Stomach (tissue), 9 donors: ENCODE data around the gene BACE2. TPM values are rescaled to one million over a fixed set of nuclear protein-coding genes. Genes with fewer than 3 reads are reported as not detected.

Experiments used
- DNase-seq, 2 donors: peaks; one replicate each; pipeline versions ENCODE4 v3.0.0 to v3.0.0-alpha.2; 2013 to 2019
- H3K27ac ChIP-seq, 5 donors: fragments of 200-600 bp in 4 of 5; sonication (generic) in 4 of 5; one replicate each; pipeline ENCODE4 v1.5.1; 2013 to 2019; ENCODE audit warnings: mild to moderate bottlenecking in 1 of 5, moderate library complexity in 1 of 5
- H3K27me3 ChIP-seq, 3 donors: fragments of 200-600 bp; sonication (generic); one replicate each; pipeline ENCODE4 v1.5.1; 2017 to 2019; ENCODE audit warnings: mixed run types in 1 of 3
- H3K36me3 ChIP-seq, 4 donors: fragments of 200-600 bp; sonication (generic); 1 replicate in 3 of 4; 2 replicates in 1 of 4; pipeline ENCODE4 v1.5.1; 2016 to 2019
- H3K4me1 ChIP-seq, 4 donors: fragments of 200-600 bp; sonication (generic); one replicate each; pipeline ENCODE4 v1.5.1; 2016 to 2019
- H3K4me3 ChIP-seq, 4 donors: fragments of 200-600 bp; sonication (generic) in 3 of 4; one replicate each; pipeline ENCODE4 v1.5.1; 2016 to 2019; ENCODE audit warnings: mild to moderate bottlenecking in 1 of 4
- H3K9me3 ChIP-seq, 4 donors: fragments of 200-600 bp; sonication (generic); one replicate each; pipeline ENCODE4 v1.5.1; 2016 to 2019
- CTCF ChIP-seq, 7 experiments: fragments of 450-650 bp in 4 of 7; fragments of 200-600 bp in 3 of 7; sonication (generic) in 3 of 7; IDR thresholded peaks; one replicate each; pipeline ENCODE4 v1.5.1; 2016 to 2019; ENCODE audit warnings: antibody characterized with exemption in 7 of 7, control low read depth in 2 of 7, mild to moderate bottlenecking in 1 of 7
- EP300 ChIP-seq: sonication (generic); formaldehyde crosslinking; IDR thresholded peaks from one replicate; pipeline ENCODE4 v1.6.1; 2017; ENCODE audit warnings: antibody characterized with exemption
- POLR2A ChIP-seq, 4 donors: fragments of 450-650 bp; IDR thresholded peaks; one replicate each; pipeline ENCODE4 v1.6.1; 2016; ENCODE audit warnings: antibody characterized with exemption in 4 of 4, control low read depth in 2 of 4, mild to moderate bottlenecking in 1 of 4, moderate library complexity in 1 of 4
- POLR2AphosphoS5 ChIP-seq, 3 donors: sonication (generic); formaldehyde crosslinking; IDR thresholded peaks; one replicate each; pipeline ENCODE4 v1.6.1; 2016; ENCODE audit warnings: antibody characterized with exemption in 3 of 3
- whole genome bisulfite sequencing, 5 donors: extraction: QIAGEN DNeasy Blood & Tissue Kit in 3 of 5; methylation state at CpG; one replicate each; pipeline versions ENCODE4 v1.1.5 to v1.1.7; 2013 to 2018; 5-methylcytosine and 5-hydroxymethylcytosine counted together
- intact Hi-C: fragments of 100-400 bp; cut with DNase I; formaldehyde crosslinking; loops from one replicate; pipeline ENCODE4 v1.15.1; 2023; ENCODE audit warnings: low total_unique reads
- polyA plus RNA-seq, 3 donors: library from polyadenylated mRNA; stranded (reverse); fragments of 200-250 nt; gene quantifications; one replicate each; pipeline ENCODE4 v1.2.3, GENCODE V29; 2013
- total RNA-seq, 5 donors: library from RNA; depleted of rRNA; stranded (reverse); fragments of >200 nt; gene quantifications; one replicate each; pipeline versions ENCODE4 v1.1.0 to v1.2.3, GENCODE V29; 2014 to 2016
- donor health status: healthy with polysubstance abuse.
- donor health status: Bipolar disorder and iron deficiency.
- donor health status: healthy.

BACE2 gene
- total and polyA plus RNA-seq, 8 donors: 7.6 to 244 (median 51.4) TPM

GRCh38 chr21:41148798-41149197 lies 19.2 kb upstream of the BACE2 start:
- Histone ChIP-seq H3K36me3 (no peaks in the 10 kb centered on the region), H3K9me3 (no peaks in the 10 kb centered on the region), H3K27ac (no peak overlapping the region), H3K4me1 (peaks cover 0 to 11% (median 0%) of the 10 kb centered on the region in 4 donors), H3K4me3 (no peak overlapping the region), H3K27me3 (peaks cover 0 to 23% (median 0%) of the 10 kb centered on the region in 3 donors)
- TF ChIP-seq EP300 (no peak), POLR2A (IDR thresholded peaks at IDR 0.05) (no peak), CTCF (IDR thresholded peaks at IDR 0.05) (no peak), POLR2AphosphoS5 (IDR thresholded peaks at IDR 0.05) (no peak)
- DNase-seq: no peak
- 82 to 87% (median 84%) methylated on average over 11 of the region's 11 CpGs for WGBS, 5 donors
- intact Hi-C loops: no loop called here

GRCh38 chr21:41149199-41149598 lies 18.8 kb upstream of the BACE2 start:
- TF ChIP-seq POLR2A (IDR thresholded peaks at IDR 0.05): no peak
- TF ChIP-seq POLR2AphosphoS5 (IDR thresholded peaks at IDR 0.05): no peak
- TF ChIP-seq CTCF (IDR thresholded peaks at IDR 0.05): no peak
- no peak for TF ChIP-seq EP300
- H3K4me1 ChIP-seq: peaks cover 0 to 11% (median 0%) of the 10 kb centered on the region in 4 donors
- 68 to 85% (median 76%) methylated on average over 6 of the region's 6 CpGs for WGBS, 5 donors
- no peak for DNase-seq
- H3K27me3 ChIP-seq: peaks cover 0 to 23% (median 0%) of the 10 kb centered on the region in 3 donors
- no peaks in the 10 kb centered on the region for H3K36me3 ChIP-seq
- intact Hi-C loops: no loop called here
- no peak overlapping the region for H3K27ac ChIP-seq
- no peak overlapping the region for H3K4me3 ChIP-seq
- H3K9me3 ChIP-seq: no peaks in the 10 kb centered on the region

- H3K4me1 ChIP-seq: peaks cover 0 to 13% (median 2%) of the 10 kb centered on the region in 4 donors
- H3K27ac ChIP-seq: no peak overlapping the region
- intact Hi-C loops: no loop called here
- WGBS, 5 donors: 28 to 84% (median 76%) methylated on average over 1 of the region's 1 CpG
- H3K36me3 ChIP-seq: no peaks in the 10 kb centered on the region
- TF ChIP-seq POLR2AphosphoS5 (IDR thresholded peaks at IDR 0.05): no peak
- TF ChIP-seq CTCF (IDR thresholded peaks at IDR 0.05): no peak
- TF ChIP-seq EP300: no peak
- TF ChIP-seq POLR2A (IDR thresholded peaks at IDR 0.05): no peak
- H3K27me3 ChIP-seq: peaks cover 0 to 19% (median 0%) of the 10 kb centered on the region in 3 donors
- H3K9me3 ChIP-seq: no peaks in the 10 kb centered on the region
- no peak for DNase-seq
- H3K4me3 ChIP-seq: no peak overlapping the region
These were observed 15.8 kb upstream of the BACE2 start for GRCh38 chr21:41152147-41152546.

GRCh38 chr21:41153443-41153842 lies 14.5 kb upstream of the BACE2 start:
- Histone ChIP-seq H3K9me3 (peaks cover 0 to 8% (median 0%) of the 10 kb centered on the region in 4 donors), H3K4me1 (peaks cover 0 to 6% (median 2%) of the 10 kb centered on the region in 4 donors), H3K27me3 (peaks cover 0 to 9% (median 0%) of the 10 kb centered on the region in 3 donors), H3K4me3 (no peak overlapping the region), H3K27ac (no peak overlapping the region), H3K36me3 (no peaks in the 10 kb centered on the region)
- intact Hi-C loops: no loop called here
- DNase-seq: no peak
- no peak for TF ChIP-seq EP300
- no peak for TF ChIP-seq POLR2AphosphoS5 (IDR thresholded peaks at IDR 0.05)
- TF ChIP-seq CTCF (IDR thresholded peaks at IDR 0.05): no peak
- TF ChIP-seq POLR2A (IDR thresholded peaks at IDR 0.05): no peak
